HG03159 (cell line): ENCODE measurements around the gene AP1M1.
"Not testable (repeated sequence)": the region's sequence is repeated elsewhere in the genome, so short reads cannot be mapped to it uniquely, and the experiment has no call there.

ENCODE experiments used
- ATAC-seq: cut with Tn5 transposase; IDR thresholded peaks from one replicate; pipeline ENCODE4 v1.9.1; 2021; ENCODE audit warnings: mild to moderate bottlenecking, moderate library complexity; ENCODE audit not compliant: unreplicated experiment

AP1M1 gene

DNA sequence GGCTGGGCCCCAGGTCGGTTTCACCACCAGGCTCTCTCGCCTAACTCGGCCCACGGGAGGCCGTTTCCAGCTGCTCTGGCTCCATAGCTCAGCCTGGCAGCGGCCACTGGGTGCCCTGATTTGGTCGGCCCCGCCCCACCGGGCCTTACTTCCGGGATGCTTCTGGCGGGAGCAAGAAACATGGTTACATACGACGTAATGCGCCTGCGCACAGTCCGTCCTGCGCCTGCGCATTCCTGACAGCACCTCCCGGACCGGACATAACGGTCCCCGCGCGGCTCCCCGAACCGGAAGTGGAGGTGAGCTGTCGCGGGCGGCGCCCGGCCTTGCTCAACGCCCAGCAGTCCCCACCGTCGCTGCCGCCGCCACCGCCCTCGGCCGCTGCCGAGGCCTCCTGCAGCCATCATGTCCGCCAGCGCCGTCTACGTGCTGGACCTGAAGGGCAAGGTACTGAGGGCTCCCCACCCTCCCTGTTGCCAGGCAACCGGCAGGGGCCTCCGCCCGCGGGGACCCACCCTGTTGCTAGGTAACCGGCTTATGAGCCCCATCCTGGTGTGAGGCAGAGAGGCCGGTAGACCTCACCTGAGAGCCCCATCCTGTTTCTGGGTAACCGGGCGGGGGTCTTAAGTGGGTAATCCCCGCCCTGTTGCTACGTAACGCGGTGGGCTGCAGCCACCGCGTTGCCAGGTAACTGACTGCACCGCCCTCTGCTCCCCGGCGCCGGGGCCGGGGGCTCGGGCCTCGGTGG lies at the start of gene AP1M1:
Gene AP1M1, plus strand, starts transcription at position 290 of the 748 bp plus-strand sequence. Its CDS starts 116 bp downstream, at position 406.
- peak; percentile 74 for ATAC-seq

DNA sequence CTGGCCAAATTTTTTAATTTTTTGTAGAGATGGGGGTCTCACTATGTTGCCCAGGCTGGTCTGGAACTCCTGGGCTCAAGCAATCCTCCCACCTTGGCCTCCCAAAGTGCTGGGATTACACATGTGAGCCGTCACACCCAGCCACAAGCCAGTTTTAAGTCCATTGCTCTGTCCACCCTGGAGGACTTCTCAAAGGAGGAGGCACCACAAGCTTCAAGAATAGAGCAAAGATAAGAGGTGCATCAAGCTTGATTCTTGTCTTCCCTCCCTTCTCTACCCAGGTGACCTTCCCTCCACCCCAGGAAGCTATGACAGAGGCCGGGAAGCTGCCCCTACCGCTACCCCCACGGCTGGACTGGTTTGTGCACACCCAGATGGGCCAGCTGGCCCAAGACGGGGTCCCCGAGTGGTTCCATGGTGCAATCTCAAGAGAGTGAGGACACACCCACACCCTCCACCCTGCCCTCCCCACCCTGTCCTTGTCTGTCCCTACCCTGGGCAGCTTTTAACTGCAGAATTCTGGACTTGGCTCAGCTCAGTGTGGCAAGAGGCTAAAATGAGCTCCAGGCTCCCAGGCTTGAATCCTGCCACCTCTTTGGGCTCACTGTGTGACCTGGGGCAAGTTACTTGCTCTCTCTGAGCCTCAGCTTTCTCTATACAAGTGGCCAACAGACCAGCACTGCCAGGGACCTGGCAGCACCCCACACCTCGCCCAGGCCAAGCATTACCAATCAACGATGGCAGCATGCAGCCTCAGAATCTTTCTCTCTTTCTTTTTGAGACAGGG lies 49.1 kb upstream of the AP1M1 start:
- no peak for ATAC-seq

DNA sequence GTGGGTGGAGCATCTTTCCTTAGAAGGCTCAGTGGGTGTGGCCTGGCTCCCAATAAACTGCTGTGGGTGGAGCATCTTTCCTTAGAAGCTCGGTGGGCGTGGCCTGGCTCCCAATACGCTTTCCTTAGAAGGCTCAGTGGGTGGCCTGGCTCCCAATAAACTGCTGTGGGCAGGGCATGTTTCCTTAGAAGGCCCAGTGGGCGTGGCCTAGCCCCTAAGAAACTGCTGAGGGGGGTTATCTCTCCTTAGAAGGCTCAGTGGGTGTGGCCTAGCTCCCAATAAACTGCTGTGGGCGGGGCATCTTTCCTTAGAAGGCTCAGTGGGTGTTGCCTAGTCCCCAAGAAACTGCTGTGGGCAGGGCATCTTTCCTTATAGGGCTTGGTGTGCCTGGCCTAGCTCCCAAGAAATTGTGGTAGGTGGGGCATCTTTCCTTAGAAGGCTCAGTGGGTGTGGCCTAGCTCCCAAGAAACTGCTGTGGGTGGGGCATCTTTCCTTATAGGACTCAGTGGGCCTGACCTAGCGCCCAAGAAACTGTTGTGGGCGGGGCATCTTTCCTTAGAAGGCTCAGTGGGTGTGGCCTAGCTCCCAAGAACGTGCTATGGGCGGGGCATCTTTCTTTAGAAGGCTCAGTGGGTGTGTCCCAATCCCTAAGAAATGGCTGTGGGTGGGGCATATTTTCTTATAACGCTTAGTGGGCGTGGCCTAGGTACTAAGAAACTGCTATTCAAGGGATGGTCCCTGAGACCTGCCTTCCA lies 44.0 kb upstream of the AP1M1 start:
- ATAC-seq = no peak

DNA sequence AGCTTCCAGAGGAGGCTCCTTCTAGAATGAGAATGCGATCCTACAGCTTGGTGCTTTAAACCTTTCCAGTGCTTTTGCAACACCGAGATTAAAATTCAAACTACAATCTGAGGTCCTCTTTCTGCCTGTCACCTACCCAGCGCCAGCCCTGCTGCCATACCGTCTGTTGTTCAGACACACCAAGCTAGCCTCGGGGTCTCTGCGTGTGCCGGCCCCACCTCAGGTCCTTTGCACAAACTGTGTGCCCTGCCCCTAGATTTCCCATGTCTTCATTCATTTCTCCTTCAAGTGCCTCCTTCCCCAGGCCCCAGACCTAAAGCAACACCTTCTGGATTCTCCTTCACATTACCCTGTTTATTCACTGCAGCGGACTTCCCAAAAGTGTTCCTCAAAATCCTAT lies 43.2 kb upstream of the AP1M1 start:
- no peak for ATAC-seq

DNA sequence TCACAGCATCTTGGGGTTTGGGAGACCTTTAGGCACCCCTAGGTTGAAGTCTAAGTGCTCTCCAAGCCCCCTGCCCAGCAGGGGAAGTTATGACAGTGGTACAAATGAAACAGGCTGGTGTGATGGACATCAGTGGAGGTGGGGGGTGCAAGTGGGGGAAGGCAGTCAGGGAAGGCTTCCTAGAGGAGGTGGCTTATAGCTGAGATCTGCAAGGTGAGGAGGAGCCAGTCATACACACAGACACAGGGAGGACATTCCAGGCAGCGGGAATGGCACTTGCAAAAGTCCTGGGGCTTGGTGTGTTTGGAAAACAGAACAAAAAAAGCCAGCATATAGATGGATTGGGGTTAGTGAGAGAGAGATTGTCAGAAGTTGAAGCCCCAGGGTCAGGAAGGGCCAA lies 42.6 kb upstream of the AP1M1 start:
- no peak for ATAC-seq

DNA sequence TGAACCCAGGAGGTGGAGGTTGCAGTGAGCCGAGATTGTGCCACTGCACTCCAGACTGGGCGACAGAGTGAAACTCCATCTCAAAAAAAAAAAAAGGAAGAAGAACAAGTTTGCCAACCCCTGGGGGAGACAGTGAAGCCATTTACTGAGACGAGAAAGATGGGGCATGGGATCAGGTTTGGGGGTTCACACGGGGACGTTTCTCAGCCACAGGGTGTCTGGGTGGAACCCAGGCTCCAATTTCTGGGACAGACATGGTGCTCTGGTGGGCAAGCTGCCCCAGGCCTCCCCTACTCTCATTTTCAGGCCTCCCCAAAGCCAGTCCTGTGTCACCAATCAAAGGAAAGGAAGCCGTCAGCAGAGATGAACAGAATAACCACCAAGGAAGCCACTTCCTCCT lies 40.8 kb upstream of the AP1M1 start:
- no peak for ATAC-seq

DNA sequence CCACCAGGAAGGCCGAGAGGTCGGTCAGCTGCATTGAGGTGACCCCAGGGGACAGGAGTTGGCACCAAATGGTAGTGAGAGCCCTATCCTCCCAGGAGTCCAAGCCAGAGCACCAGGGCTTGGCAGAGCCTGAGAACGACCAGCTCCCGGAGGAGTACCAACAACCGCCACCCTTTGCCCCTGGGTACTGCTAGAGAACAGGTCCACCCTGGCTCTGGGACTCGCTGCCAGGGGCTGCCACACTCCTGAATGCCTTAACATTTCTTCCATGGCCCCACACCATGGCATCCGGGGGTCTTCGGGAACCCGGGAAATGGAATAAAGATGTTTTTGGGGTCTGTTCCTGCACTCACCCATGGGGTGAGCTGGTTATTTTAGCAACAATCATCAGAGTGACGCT lies 40.1 kb upstream of the AP1M1 start:
- ATAC-seq = no peak

DNA sequence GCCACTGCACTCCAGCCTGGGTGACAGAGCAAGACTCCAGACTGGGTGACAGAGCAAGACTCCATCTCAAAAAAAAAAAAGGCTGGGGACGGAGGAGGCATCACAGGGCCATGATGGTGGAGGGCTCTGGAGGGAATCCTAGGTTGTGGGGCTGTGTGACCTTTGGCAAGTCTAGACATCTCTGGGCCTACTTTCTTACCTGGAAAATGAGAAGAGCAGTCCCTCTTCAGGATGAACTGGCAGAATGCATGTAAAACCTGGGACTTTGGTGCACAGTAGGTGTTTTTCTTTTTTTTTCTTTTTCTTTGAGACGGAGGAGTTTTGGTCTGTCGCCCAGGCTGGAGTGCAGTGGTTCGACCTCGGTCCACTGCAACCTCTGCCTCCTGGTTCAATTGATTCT lies 38.1 kb upstream of the AP1M1 start:
- ATAC-seq = no peak

DNA sequence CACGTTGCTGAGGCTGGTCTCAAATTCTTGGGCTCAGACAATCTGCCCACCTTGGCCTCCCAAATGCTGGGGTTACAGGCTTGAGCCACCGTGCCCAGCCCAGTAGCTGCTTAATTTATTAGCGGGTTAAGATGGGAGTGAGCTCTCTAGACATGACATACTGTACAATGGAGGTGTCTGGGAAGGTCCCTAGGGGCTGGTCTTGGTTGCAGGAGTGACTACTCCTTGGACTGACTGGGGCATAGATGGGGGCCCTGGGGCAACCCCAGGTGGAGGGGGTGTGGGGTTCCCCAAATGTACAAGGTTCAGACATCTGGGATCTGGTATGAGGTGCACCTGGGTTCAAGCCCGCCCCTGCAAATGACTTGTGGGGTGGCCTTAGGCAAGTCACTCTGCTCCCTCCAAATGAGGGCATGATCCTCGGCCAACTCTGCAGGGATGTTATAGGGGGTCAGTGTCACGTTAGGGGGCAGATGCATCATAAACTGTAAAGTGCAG lies 37.2 kb upstream of the AP1M1 start:
- ATAC-seq = no peak

DNA sequence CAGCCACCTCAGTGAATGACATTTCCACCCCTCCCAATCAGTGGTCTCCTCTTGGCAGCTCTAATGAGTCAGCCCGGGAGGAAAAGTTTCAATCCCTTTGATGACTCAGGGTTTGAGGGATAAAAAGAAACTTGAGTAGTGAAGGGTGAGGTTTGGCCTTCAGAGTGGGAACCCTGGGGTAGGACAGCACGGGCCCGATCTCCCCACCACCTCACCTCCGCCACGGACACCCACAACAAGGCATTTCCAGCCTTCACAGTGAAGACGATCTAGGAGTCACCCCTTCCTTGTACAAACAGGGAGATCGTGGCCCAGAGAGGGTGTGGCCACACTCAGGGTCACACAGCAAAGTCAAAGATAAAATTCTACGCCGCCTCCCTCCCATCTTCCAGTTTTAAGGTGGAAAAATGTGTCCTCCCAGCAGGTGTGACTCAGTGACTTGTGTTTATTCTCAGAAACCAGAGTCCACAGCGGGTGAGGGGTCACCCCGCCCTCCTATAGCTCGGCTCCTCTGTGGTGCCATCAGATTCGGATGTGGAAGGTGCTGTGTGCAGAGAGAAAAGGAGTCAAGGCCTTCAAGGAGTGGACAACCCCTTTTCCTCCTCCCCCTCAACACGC lies 36.7 kb upstream of the AP1M1 start:
- ATAC-seq = no peak

DNA sequence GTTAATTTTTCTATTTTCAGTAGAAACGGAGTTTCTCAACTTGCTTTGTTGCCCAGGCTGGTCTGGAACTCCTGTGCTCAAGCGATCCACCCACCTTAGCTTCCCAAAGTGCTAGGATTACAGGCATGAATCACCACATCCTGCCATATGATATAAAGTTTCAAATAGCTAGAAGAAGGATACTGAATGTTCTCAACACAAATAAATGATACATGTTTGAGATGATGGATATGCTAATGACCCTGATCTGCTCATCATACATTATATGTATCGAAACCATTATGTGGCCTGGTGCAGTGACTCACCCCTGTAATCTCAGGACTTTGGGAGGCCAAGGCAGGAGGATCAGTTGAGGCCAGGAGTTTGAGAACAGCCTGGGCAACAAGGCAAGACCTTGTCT lies 35.9 kb upstream of the AP1M1 start:
- ATAC-seq = no peak

DNA sequence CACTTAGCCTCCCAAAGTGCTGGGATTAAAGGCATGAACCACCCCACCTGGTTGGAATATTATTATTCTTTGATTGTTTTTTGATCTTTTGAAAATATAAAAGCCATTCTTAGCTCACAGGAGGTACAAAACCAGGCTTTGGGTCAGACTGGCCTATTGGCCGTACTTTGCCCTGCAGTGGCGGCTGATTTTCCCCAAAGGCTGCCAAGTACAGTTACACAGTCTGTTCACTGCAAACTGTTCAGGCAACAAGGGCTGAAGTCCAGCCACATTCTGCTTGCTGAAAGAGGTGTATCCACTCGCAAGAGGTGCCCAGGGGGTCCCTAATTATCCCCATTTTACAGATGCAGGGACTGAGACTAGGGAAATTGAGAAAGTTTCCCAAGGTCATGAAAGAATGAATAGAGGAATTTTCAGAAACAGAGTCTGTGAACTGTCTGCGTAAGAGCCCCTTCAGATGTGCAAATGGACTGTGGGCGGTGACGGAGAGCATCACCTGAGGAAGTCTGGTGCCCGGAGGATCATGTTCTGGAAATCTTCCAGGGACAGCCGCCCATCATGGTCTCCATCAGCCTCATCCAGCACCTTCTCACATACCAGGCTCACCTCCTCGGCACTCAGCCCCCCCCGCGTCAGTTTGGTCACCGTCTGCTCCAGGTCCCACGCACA lies 33.4 kb upstream of the AP1M1 start:
- ATAC-seq = no peak

DNA sequence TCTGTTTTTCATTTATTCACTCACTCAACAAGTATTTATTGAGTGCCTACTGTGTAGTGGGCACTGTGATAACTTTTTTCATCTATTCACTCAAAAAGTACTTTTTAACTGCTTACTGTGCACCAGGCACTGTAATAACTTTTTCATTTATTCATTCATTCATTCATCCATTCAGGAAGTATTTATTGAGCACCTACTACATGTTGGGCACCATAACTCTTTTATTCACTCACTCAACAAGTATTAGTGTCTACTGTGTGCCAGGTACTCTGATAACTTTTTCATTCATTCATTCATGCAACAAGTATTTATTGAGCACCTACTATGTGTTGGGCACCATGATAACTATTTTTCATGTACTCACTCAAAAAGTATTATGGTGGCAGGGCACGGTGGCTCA lies 31.3 kb upstream of the AP1M1 start:
- no peak for ATAC-seq

DNA sequence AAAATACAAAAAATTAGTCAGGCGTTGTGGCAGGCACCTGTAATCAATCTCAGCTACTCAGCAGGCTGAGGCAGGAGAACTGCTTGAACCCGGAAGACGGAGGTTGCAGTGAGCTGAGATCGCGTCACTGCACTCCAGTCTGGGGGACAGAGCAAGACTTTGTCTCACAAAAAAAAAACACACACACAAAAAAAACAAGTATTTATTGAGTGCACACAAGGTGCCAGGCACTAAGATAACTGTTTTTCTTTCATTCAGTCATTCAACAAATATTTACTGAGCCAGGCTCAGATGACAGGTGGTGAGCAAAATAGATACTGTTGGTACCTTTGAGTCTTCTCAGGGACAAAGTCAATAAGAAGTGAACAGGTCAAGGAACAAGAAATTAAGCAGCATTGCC lies 30.7 kb upstream of the AP1M1 start:
- ATAC-seq = no peak

DNA sequence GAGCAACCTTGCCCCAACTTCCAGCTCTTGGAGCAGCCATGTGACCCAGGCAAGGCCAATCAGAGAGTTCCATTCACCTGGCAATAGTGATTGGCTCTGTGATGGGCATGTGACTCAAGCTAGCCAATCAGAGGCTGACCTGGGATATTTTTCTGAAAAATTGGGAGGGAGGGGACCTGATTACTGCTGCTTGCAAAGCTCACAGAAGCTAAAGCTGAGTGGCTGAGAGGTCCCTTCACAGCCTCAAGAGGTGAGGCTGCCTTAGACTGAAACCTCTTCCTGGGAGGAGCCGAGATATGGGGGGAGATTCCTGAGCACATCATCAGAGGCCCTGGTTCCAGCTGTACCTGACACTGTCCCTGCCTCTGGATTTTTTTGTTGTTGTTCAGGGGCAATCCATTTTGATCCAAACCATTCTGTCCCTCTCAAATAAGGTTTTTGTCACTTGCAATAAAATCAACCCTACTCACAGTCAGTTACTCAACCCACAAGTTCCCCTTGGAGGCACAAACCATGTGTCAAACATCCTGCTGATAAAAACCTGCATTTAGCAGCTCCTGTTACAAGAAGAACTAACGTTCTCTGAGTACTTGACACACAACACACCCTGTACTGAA lies 29.1 kb upstream of the AP1M1 start:
- ATAC-seq = no peak

DNA sequence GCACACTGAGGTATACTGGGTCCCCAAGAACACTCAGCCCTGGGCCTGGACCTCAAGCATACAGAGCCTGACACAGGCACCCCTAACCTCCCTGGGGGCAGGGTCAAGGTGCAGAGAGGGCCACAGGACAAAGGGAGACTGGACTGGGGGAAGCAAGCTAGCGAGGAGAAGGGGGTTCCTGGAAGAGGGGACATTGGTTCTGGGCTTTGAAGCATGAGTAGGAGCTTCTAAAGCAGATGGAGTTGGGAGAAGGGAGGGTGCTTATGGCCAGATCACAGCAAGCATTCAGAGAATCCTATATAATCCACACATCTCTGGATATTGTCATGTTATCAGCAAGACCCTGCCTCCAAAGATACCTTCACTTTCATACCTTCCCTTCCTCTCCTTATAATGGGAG lies 27.6 kb upstream of the AP1M1 start:
- ATAC-seq = no peak

DNA sequence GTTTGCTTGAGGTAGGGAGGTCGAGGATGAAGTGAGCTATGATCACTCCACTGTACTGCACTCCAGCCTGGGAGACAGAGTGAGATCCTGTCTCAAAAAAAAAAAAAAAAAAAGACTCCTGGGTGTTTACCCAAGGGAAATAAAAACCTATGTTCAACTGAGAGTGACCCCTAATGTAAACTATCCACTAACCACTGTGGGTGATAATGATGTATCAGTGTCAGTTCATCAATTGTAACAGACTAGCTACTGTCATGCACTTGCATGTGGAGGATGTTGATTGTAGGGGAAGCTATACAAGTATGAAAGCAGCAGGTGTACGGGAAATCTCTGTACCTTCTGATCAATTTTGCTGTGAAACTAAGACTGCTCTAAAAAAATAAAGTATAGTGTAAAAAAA lies 21.8 kb upstream of the AP1M1 start:
- no peak for ATAC-seq

DNA sequence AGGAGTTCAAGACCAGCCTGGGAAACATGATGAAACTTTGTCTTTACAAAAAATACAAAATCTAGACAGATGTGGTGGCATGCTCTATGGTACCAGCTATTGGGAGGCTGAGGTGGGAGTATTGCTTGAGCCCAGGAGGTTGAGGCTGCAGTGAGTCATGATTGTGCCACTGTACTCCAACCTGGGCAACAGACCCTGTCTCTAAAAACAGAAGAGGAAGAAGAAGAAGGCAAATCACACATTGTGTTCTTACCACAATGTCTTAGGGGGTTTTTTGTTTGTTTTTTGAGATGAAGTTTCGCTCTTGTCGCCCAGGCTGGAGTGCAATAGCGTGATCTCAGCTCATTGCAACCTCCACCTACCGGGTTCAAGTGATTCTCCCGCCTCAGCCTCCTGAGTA lies 18.8 kb upstream of the AP1M1 start:
- not testable (repeated sequence) for ATAC-seq

DNA sequence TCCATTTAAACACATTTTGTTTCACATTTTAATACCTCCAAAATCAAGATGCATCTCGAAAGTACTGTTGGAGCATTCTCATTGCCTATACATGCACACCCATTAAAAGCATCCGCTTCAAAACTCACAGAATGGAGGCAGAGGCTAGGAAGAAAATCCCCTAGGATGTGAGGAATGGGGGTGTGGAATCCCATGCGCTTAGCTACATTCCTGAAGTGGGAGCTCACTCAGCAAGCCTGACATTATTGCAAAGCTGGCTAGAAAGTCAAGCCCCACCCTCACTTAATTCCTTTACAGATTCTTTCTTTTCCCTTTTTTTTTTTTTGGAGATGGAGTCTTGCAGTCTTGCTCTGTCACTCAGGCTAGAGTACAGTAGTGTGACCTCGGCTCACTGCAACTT lies 17.1 kb upstream of the AP1M1 start:
- ATAC-seq = no peak

DNA sequence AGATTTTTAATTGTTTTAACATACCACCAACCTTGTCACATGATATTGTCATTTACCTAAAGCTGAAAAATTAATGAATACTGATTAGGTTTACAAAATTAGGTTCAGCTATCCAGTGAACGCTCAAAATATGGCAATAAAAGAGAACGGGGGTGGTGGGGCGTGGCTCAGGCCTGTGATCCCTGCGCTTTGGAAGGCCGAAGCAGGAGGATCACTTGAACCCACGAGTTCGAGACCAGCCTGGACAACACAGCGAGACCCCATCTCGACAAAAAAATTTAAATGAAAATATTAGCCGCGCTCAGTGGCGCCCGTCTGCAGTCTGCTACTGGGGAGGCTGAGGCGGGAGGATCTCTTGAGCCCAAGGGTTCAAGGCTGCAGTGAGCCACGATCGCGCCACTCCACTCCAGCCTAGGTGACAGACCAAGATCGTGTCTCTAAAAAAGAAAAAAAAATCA lies 13.0 kb upstream of the AP1M1 start:
- no peak for ATAC-seq
